Endothelial cell of umbilical vein (primary cell): ENCODE results near the gene SMARCA2. TPM values are rescaled to one million over a fixed set of nuclear protein-coding genes. Genes with fewer than 3 reads are reported as not detected.

ENCODE experiments used
- BruUV-seq: library from RNA; stranded (reverse); fragments of 400-500 nt; replicated peaks from 2 replicates; lab custom pipeline; 2021; lab: Mats Ljungman, UMichigan
- CTCF ChIA-PET: fragments of 300-600, 350-600 bp; sonication (Branson Sonifier 250); formaldehyde crosslinking; loops from one replicate; lab custom pipeline; 2021; ENCODE audit warnings: antibody characterized with exemption, inconsistent platforms; lab: Charles Lee
- POLR2A ChIA-PET: fragments of 300-600, 350-600 bp; sonication (Branson Sonifier 250); formaldehyde crosslinking; loops from one replicate; lab custom pipeline; 2021; ENCODE audit warnings: antibody characterized with exemption, inconsistent platforms; lab: Charles Lee
- DNase-seq: peaks from one replicate; pipeline ENCODE4 v3.0.0-alpha.2; 2011; ENCODE audit warnings: low read depth, low spot score
- FAIRE-seq: peaks from 2 replicates; lab custom pipeline; 2011; peaks lifted over from hg19 to GRCh38; lab: Jason Lieb, UNC
- H2AFZ ChIP-seq: 2 replicates; pipeline ENCODE4 v1.6.0; 2012; ENCODE audit warnings: low read depth, low read length, control low read depth, inconsistent platforms
- H3K27ac ChIP-seq: 2 replicates; pipeline ENCODE4 v1.5.1; 2011; ENCODE audit warnings: low read depth, mild to moderate bottlenecking, control low read depth, low read length, moderate library complexity; ENCODE audit not compliant: insufficient read depth
- H3K27me3 ChIP-seq, 2 experiments: 2 replicates each; pipeline versions ENCODE4 v1.6.0 to v1.6.1; 2011; ENCODE audit warnings: low read length in 2 of 2, mixed read lengths in 1 of 2; ENCODE audit not compliant: control insufficient read depth in 2 of 2, insufficient read depth in 2 of 2
- H3K36me3 ChIP-seq, 2 experiments: 2 replicates in 1 of 2; 3 replicates in 1 of 2; pipeline ENCODE4 v1.5.1; 2011; ENCODE audit warnings: low read length in 2 of 2, mild to moderate bottlenecking in 1 of 2, moderate library complexity in 1 of 2; ENCODE audit not compliant: control insufficient read depth in 2 of 2, insufficient read depth in 2 of 2; ENCODE audit errors: extremely low read depth in 1 of 2
- H3K4me1 ChIP-seq: 3 replicates; pipeline ENCODE4 v1.5.1; 2011; ENCODE audit warnings: mild to moderate bottlenecking, low read length; ENCODE audit not compliant: control insufficient read depth, insufficient read depth; ENCODE audit errors: extremely low read depth
- H3K4me2 ChIP-seq: 2 replicates; pipeline ENCODE4 v1.6.1; 2011; ENCODE audit warnings: low read length, control low read depth, mixed read lengths; ENCODE audit not compliant: insufficient read depth
- H3K4me3 ChIP-seq, 3 experiments: fragments of 200-600 bp in 1 of 3; sonication (generic), shearing (Covaris generic) in 1 of 3; replicated peaks in 1 of 3; 2 replicates each; pipeline ENCODE4 v1.5.1; 2011 to 2016; ENCODE audit warnings: control low read depth in 3 of 3, low read length in 3 of 3, mild to moderate bottlenecking in 2 of 3, inconsistent platforms in 1 of 3, low read depth in 1 of 3, moderate library complexity in 1 of 3; ENCODE audit not compliant: insufficient read depth in 1 of 3
- H3K79me2 ChIP-seq: 2 replicates; pipeline ENCODE4 v1.6.0; 2012; ENCODE audit warnings: low read length, inconsistent platforms; ENCODE audit not compliant: control insufficient read depth, insufficient read depth
- H3K9ac ChIP-seq: replicated peaks from 2 replicates; pipeline ENCODE3; 2011; ENCODE audit warnings: low read length, control low read depth; ENCODE audit not compliant: insufficient read depth; ENCODE audit errors: extremely low read depth
- H3K9me1 ChIP-seq: replicated peaks from 3 replicates; pipeline ENCODE4 v1.6.0; 2011; ENCODE audit warnings: mild to moderate bottlenecking, low read length; ENCODE audit not compliant: control insufficient read depth, insufficient read depth; ENCODE audit errors: extremely low read depth
- H3K9me3 ChIP-seq: replicated peaks from 2 replicates; pipeline ENCODE4 v1.5.1; 2012; ENCODE audit warnings: low read length, inconsistent platforms; ENCODE audit not compliant: control insufficient read depth, insufficient read depth
- H4K20me1 ChIP-seq: replicated peaks from 2 replicates; pipeline ENCODE3; 2011; ENCODE audit warnings: mild to moderate bottlenecking, low read length; ENCODE audit not compliant: control insufficient read depth, insufficient read depth; ENCODE audit errors: extremely low read depth
- EZH2 ChIP-seq: IDR thresholded peaks from 2 replicates; pipeline ENCODE4 v1.6.1; 2012; ENCODE audit warnings: borderline replicate concordance, low read depth, mild to moderate bottlenecking, moderate library complexity, low read length, inconsistent platforms; ENCODE audit not compliant: severe bottlenecking
- FOS ChIP-seq: IDR thresholded peaks from 2 replicates; pipeline ENCODE4 v1.6.1; 2011; ENCODE audit warnings: mild to moderate bottlenecking, low read length, moderate library complexity, borderline replicate concordance; ENCODE audit not compliant: insufficient read depth
- GATA2 ChIP-seq: IDR thresholded peaks from 2 replicates; pipeline ENCODE4 v1.7.0; 2011; ENCODE audit warnings: low read depth, mild to moderate bottlenecking, moderate library complexity, mixed read lengths, low read length; ENCODE audit not compliant: insufficient read length, insufficient read depth
- JUN ChIP-seq: IDR thresholded peaks from 2 replicates; pipeline ENCODE4 v1.6.1; 2011; ENCODE audit warnings: borderline replicate concordance, low read depth; ENCODE audit not compliant: insufficient read length, insufficient read depth
- MYC ChIP-seq: IDR thresholded peaks from one replicate; pipeline ENCODE4 v1.6.1; 2011; ENCODE audit warnings: mild to moderate bottlenecking, low read depth, low read length
- POLR2A ChIP-seq: IDR thresholded peaks from 2 replicates; pipeline ENCODE4 v1.6.1; 2012; ENCODE audit warnings: low read depth, mild to moderate bottlenecking, control low read depth, low read length
- POLR2AphosphoS5 ChIP-seq: IDR thresholded peaks from 2 replicates; pipeline ENCODE4 v1.6.1; 2012; ENCODE audit warnings: low read depth, mild to moderate bottlenecking, control low read depth, low read length, moderate library complexity; ENCODE audit not compliant: insufficient read depth
- dilution Hi-C: fragments of 300-500 bp; cut with MboI; formaldehyde crosslinking; loops from one replicate; pipeline ENCODE4 v1.15.0; 2019; ENCODE audit warnings: low sequenced_read_pairs; ENCODE audit not compliant: extremely low pct_ligation_motif_present
- intact Hi-C: fragments of 100-400 bp; cut with micrococcal nuclease; formaldehyde crosslinking; loops from one replicate; pipeline ENCODE4 v1.10.0; 2022
- polyA plus RNA-seq, 4 experiments: library from polyadenylated mRNA; depleted of rRNA in 3 of 4; stranded (reverse) in 3 of 4; unstranded in 1 of 4; fragments of >200 nt; gene quantifications; 2 replicates each; pipeline versions ENCODE4 v1.2.1 to v1.2.3, GENCODE V29; 2011 to 2012; ENCODE audit warnings: missing spikeins in 1 of 4
- total RNA-seq: library from RNA; stranded (reverse); gene quantifications from 2 replicates; pipeline ENCODE4 v1.2.3, GENCODE V29; 2021
- TF ChIP-seq, protein P1 (sequence below): IDR thresholded peaks from 2 replicates; pipeline ENCODE4 v1.6.1; 2011; ENCODE audit not compliant: insufficient read depth, insufficient read length
- TF ChIP-seq, protein P2 (sequence below), 2 donors: IDR thresholded peaks; 1 replicate in 1 of 2; 2 replicates in 1 of 2; pipeline ENCODE4 v1.5.1; 2011; ENCODE audit warnings: low read length in 2 of 2, mild to moderate bottlenecking in 2 of 2, moderate library complexity in 2 of 2, control low read depth in 1 of 2, inconsistent platforms in 1 of 2, low read depth in 1 of 2; ENCODE audit not compliant: insufficient read depth in 1 of 2; ENCODE audit errors: extremely low read depth in 1 of 2

Gene SMARCA2
- total and polyA plus RNA-seq, 2 donors (not counting 3 experiments of a cell fraction or from before 2014, with no cell fraction given) = 54.5 to 79.9 TPM

DNA sequence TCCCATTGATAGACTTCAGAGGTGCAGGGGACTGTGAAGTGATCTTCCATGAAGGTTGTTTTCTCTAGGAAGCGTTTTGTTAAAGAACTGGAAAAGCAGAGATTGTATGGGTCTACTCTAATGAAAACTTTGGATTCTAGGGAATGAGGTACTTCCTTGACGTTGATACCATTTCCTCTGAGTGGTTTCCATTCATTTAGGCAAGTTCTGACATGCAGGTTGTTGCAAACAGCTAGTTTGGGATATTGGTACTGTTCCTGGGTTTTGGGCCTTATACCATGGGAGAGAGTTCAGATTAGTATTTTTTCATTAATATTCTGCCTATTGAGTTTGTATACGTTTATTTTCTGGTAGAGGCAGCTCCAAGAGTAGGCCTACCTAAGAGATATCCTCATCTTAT lies 25.7 kb downstream of the SMARCA2 start:
- no TSS peak for BruUV-seq
- ChIA-PET POLR2A (no interaction called here), CTCF (interaction anchor here (0.7 kb wide), 1 partner anchor 13 kb away, joined by 3 read pairs; no protein-coding TSS in a partner anchor)
- Histone ChIP-seq H3K4me1 (peaks cover 10% of the 10 kb centered on the region), H3K9ac (no peak overlapping the region), H3K9me3 (no peaks in the 10 kb centered on the region), H3K9me1 (no peaks in the 10 kb centered on the region), H3K36me3 (peaks cover 6 to 12% of the 10 kb centered on the region in 2 experiments), H3K4me3 (no peak overlapping the region), H3K27me3 (no peaks in the 10 kb centered on the region), H3K27ac (no peak overlapping the region), H4K20me1 (no peaks in the 10 kb centered on the region), H3K79me2 (no peaks in the 10 kb centered on the region), H3K4me2 (no peak overlapping the region), H2AFZ (no peak overlapping the region)
- intact Hi-C loops = no loop called here
- TF ChIP-seq FOS = no peak
- TF ChIP-seq EZH2 = no peak
- TF ChIP-seq MYC = no peak
- TF ChIP-seq GATA2 = no peak
- TF ChIP-seq POLR2A = no peak
- TF ChIP-seq, protein P1, sequence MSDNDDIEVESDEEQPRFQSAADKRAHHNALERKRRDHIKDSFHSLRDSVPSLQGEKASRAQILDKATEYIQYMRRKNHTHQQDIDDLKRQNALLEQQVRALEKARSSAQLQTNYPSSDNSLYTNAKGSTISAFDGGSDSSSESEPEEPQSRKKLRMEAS = no peak
- no peak for TF ChIP-seq JUN
- no peak for TF ChIP-seq POLR2AphosphoS5
- TF ChIP-seq, protein P2, sequence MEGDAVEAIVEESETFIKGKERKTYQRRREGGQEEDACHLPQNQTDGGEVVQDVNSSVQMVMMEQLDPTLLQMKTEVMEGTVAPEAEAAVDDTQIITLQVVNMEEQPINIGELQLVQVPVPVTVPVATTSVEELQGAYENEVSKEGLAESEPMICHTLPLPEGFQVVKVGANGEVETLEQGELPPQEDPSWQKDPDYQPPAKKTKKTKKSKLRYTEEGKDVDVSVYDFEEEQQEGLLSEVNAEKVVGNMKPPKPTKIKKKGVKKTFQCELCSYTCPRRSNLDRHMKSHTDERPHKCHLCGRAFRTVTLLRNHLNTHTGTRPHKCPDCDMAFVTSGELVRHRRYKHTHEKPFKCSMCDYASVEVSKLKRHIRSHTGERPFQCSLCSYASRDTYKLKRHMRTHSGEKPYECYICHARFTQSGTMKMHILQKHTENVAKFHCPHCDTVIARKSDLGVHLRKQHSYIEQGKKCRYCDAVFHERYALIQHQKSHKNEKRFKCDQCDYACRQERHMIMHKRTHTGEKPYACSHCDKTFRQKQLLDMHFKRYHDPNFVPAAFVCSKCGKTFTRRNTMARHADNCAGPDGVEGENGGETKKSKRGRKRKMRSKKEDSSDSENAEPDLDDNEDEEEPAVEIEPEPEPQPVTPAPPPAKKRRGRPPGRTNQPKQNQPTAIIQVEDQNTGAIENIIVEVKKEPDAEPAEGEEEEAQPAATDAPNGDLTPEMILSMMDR (IDR thresholded peaks at IDR 0.05; ENCODE audit: extremely low read depth in 1 of 2, insufficient read depth in 1 of 2, low read depth in 1 of 2, low read length in 2 of 2) = no peak
- DNase-seq (no peak), FAIRE-seq (no peak)
- dilution Hi-C loops = no loop called here
